Measurements from ENCODE around the gene MRPL24.

The MRPL24 gene

DNA sequence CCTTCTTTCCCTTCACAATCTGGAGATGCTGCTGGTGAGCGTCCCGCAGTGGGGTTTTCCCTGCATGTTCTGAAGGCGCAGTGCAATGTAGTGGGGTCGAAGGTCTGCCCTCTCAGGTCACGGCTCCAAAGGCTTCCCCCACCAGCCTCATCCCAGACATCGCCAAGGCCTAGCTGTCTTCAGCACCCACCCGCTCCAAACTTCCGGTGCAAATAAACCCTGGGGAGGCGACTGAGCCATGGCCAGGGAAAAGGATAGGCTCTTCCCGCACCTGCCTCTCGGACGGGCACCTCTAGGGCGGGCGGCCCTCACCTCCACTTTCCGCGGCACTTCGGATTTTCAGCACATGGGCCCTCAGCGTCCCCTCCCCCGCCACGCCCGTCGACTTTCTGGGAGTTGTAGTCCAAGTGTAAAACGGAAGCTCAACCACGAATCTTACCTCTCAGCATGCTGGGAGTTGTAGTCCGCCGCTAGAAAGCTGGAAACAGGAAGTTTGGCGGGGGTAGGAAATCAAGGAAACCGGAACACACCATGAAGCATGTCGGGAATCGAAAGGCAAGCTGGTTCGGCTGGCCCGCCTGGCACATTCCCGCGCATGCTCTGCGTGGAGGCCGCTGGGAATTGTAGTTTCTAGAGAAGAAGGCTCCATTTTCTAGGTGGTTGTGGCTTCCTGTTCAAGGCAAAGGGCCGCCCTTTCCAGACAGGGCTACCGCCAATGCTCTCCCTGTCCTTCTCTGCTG lies at the start of gene MRPL24:
Gene MRPL24 (minus strand): TSS at position 348 of the 740 bp plus-strand sequence. CDS start 2,384 bp downstream, outside the sequence.
- peak within 1 kb of the TSS; percentile 98 for H3K4me3 Mint-ChIP-seq
- H3K36me3 Mint-ChIP-seq (ENCODE audit: low read depth), result peaks cover 84% of the 10 kb centered on the region
- intact Hi-C loops (cut with micrococcal nuclease), result loop anchor here (1.0 kb wide), 3 partner anchors 10 to 26 kb away; partner anchors contain the start of genes HDGF, ISG20L2, METTL25B and PRCC
- peaks cover 51% of the 10 kb centered on the region for H3K4me1 Mint-ChIP-seq (ENCODE audit: low read depth)
- H3K9me3 Mint-ChIP-seq, result no peaks in the 10 kb centered on the region
- H3K27me3 Mint-ChIP-seq, result no peaks in the 10 kb centered on the region
- H3K27ac Mint-ChIP-seq, result peak within 1 kb of the TSS; percentile 92

DNA sequence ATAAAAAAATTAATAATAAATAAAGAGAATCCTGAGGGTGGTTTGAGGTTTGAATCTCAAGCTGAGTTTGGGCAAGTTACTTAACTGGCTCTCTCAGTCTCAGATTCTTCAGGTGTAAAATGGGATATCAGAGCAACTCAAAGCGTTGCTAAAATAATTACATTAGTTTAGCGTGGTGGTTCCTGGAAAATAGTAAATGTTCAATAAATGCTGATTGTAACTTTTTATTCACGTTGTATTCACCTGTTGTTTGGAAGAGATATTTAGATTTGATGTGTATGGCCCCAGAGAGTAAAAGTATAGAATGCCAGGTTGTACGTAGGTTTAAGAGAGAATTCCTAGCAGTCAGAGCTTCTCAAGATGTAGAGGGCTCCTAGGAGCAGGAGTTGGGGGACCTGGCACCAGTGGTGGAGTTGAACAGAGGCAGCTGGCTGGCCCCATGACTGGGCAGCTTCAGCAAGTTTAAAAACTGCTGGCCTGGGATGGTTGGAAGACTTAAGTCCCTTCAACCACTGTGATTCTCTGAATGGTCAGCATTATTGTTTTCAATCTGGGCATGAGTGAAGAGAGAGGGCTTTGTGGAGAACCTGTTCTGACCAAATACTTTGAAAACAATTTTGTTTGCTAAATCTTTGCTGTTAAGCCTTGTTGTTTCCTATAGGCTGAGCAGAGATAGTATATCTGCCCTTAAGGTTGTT lies 48.9 kb upstream of the MRPL24 start:
- Mint-ChIP-seq H3K36me3 (ENCODE audit: low read depth) (peaks cover 90% of the 10 kb centered on the region), H3K27ac (no peak overlapping the region), H3K9me3 (no peaks in the 10 kb centered on the region), H3K4me1 (ENCODE audit: low read depth) (peaks cover 20% of the 10 kb centered on the region), H3K4me3 (no peak overlapping the region), H3K27me3 (no peaks in the 10 kb centered on the region)
- intact Hi-C loops (cut with micrococcal nuclease), result no loop called here

- Mint-ChIP-seq H3K4me3 (no peak overlapping the region), H3K4me1 (ENCODE audit: low read depth) (peaks cover 20% of the 10 kb centered on the region), H3K36me3 (ENCODE audit: low read depth) (peaks cover 87% of the 10 kb centered on the region), H3K27ac (no peak overlapping the region), H3K9me3 (no peaks in the 10 kb centered on the region), H3K27me3 (no peaks in the 10 kb centered on the region)
- intact Hi-C loops (cut with micrococcal nuclease), result no loop called here
Measured at GRCh38 chr1:156788136-156788535, 47.2 kb upstream of the MRPL24 start.

- Mint-ChIP-seq H3K27me3 (no peaks in the 10 kb centered on the region), H3K27ac (no peak overlapping the region), H3K9me3 (no peaks in the 10 kb centered on the region), H3K4me1 (ENCODE audit: low read depth) (peaks cover 24% of the 10 kb centered on the region), H3K4me3 (no peak overlapping the region), H3K36me3 (ENCODE audit: low read depth) (peaks cover 87% of the 10 kb centered on the region)
- intact Hi-C loops (cut with micrococcal nuclease), result no loop called here
Measured at GRCh38 chr1:156786640-156787039, 45.8 kb upstream of the MRPL24 start.

DNA sequence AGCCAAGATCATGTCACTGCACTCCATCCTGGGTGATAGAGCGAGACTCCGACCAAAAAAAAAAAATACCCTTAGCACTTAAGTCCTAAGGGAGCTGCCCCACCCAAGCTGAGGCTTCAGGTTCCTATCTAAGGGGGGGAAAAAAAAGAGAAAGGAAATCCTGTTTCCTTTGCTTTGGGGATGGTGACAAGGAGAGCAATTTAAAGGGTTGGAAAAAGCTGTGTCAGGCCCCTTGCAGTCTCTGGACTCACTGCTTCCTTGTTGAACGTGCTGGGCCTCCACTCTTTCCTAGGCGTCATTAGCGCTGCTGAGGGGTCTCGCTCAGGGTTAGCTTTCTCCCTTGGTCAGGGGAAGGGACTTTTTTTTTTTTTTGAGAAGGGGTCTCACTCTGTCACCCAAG lies 44.6 kb upstream of the MRPL24 start:
- H3K4me1 Mint-ChIP-seq (ENCODE audit: low read depth), result peaks cover 29% of the 10 kb centered on the region
- intact Hi-C loops (cut with micrococcal nuclease), result no loop called here
- no peaks in the 10 kb centered on the region for H3K9me3 Mint-ChIP-seq
- H3K27me3 Mint-ChIP-seq, result no peaks in the 10 kb centered on the region
- H3K4me3 Mint-ChIP-seq, result no peak overlapping the region
- peaks cover 87% of the 10 kb centered on the region for H3K36me3 Mint-ChIP-seq (ENCODE audit: low read depth)
- no peak overlapping the region for H3K27ac Mint-ChIP-seq

- H3K4me1 Mint-ChIP-seq (ENCODE audit: low read depth), result peaks cover 26% of the 10 kb centered on the region
- intact Hi-C loops (cut with micrococcal nuclease), result no loop called here
- H3K27me3 Mint-ChIP-seq, result no peaks in the 10 kb centered on the region
- H3K36me3 Mint-ChIP-seq (ENCODE audit: low read depth), result peaks cover 63% of the 10 kb centered on the region
- no peak overlapping the region for H3K27ac Mint-ChIP-seq
- H3K4me3 Mint-ChIP-seq, result no peak overlapping the region
- no peaks in the 10 kb centered on the region for H3K9me3 Mint-ChIP-seq
Measured at GRCh38 chr1:156781585-156782186, 40.8 kb upstream of the MRPL24 start.

- peaks cover 31% of the 10 kb centered on the region for H3K4me1 Mint-ChIP-seq (ENCODE audit: low read depth)
- no peak overlapping the region for H3K4me3 Mint-ChIP-seq
- no peaks in the 10 kb centered on the region for H3K27me3 Mint-ChIP-seq
- H3K36me3 Mint-ChIP-seq (ENCODE audit: low read depth), result peaks cover 40% of the 10 kb centered on the region
- H3K9me3 Mint-ChIP-seq, result no peaks in the 10 kb centered on the region
- intact Hi-C loops (cut with micrococcal nuclease), result no loop called here
- H3K27ac Mint-ChIP-seq, result no peak overlapping the region
Measured at GRCh38 chr1:156777573-156777972, 36.7 kb upstream of the MRPL24 start.

DNA sequence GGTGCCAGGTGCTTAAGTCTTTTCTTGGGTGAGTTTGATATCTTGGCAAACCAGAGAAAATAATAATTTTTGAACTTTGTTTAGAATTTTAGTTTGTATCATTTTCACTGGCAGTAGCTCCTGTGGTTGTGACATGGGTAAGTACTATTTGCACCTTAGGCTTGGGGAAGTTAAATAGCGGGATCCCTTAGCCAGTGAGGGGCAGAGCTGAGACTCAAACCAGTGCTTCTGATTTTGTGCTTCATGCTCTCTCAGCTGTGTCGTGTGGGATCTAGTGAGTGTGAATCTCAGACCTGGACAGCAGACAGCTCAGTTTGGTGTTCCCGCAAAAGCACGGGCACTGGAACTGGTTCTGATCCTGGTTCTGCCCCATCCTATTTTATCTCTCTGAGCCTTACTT lies 36.1 kb upstream of the MRPL24 start:
- intact Hi-C loops (cut with micrococcal nuclease), result no loop called here
- Mint-ChIP-seq H3K4me3 (no peak overlapping the region), H3K27me3 (no peaks in the 10 kb centered on the region), H3K27ac (no peak overlapping the region), H3K9me3 (no peaks in the 10 kb centered on the region), H3K4me1 (ENCODE audit: low read depth) (peaks cover 35% of the 10 kb centered on the region), H3K36me3 (ENCODE audit: low read depth) (peaks cover 40% of the 10 kb centered on the region)

GRCh38 chr1:156775799-156776198 lies 34.9 kb upstream of the MRPL24 start:
- Mint-ChIP-seq H3K9me3 (no peaks in the 10 kb centered on the region), H3K4me3 (no peak overlapping the region), H3K36me3 (ENCODE audit: low read depth) (peaks cover 38% of the 10 kb centered on the region), H3K4me1 (ENCODE audit: low read depth) (peaks cover 35% of the 10 kb centered on the region), H3K27me3 (no peaks in the 10 kb centered on the region), H3K27ac (no peak overlapping the region)
- intact Hi-C loops (cut with micrococcal nuclease), result no loop called here

- intact Hi-C loops (cut with micrococcal nuclease), result no loop called here
- Mint-ChIP-seq H3K9me3 (no peaks in the 10 kb centered on the region), H3K4me3 (no peak overlapping the region), H3K4me1 (ENCODE audit: low read depth) (peaks cover 57% of the 10 kb centered on the region), H3K27me3 (no peaks in the 10 kb centered on the region), H3K36me3 (ENCODE audit: low read depth) (peaks cover 50% of the 10 kb centered on the region), H3K27ac (no peak overlapping the region)
Measured at GRCh38 chr1:156773607-156774006, 32.7 kb upstream of the MRPL24 start.

DNA sequence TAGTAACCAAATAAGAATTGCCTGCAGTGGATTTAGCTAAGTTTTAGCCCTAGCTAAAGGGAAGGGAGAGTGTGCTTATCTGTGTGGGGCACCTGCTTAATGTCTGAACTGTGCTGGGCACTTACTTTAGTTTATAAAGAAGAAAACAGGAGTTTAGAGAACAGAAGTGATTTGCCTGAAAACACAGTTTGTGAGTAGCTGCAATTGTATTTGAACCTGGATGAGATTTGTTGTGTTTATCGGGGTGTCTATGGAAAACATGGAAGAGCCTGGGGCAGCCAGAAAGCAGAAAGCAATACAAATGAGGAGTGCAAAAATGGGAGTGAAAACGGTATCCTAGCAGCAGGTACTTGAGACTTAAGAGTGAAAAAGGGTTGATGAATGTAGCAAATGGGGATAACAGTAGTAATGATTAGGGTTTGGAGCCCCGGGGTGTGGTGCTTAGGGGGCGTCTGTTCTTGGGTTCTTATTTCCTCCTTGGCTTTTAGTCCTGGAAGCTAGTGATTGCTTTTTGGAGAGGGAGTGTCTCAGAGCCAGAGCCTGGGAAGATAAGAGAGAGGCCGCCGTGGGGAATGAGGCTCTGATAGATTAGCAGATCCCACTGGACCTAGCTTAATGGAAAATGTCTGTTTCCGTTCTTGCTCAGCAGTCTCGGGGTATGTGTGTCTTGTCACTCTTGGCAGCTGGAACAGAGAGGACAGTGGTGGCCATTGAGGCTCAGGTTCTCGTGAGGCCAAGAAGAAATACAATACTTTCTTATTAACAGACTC lies 32.0 kb upstream of the MRPL24 start:
- H3K27ac Mint-ChIP-seq, result no peak overlapping the region
- H3K9me3 Mint-ChIP-seq, result no peaks in the 10 kb centered on the region
- H3K36me3 Mint-ChIP-seq (ENCODE audit: low read depth), result peaks cover 44% of the 10 kb centered on the region
- intact Hi-C loops (cut with micrococcal nuclease), result no loop called here
- peaks cover 60% of the 10 kb centered on the region for H3K4me1 Mint-ChIP-seq (ENCODE audit: low read depth)
- H3K27me3 Mint-ChIP-seq, result no peaks in the 10 kb centered on the region
- no peak overlapping the region for H3K4me3 Mint-ChIP-seq

GRCh38 chr1:156772222-156772621 lies 31.3 kb upstream of the MRPL24 start:
- H3K4me1 Mint-ChIP-seq (ENCODE audit: low read depth), result peaks cover 54% of the 10 kb centered on the region

DNA sequence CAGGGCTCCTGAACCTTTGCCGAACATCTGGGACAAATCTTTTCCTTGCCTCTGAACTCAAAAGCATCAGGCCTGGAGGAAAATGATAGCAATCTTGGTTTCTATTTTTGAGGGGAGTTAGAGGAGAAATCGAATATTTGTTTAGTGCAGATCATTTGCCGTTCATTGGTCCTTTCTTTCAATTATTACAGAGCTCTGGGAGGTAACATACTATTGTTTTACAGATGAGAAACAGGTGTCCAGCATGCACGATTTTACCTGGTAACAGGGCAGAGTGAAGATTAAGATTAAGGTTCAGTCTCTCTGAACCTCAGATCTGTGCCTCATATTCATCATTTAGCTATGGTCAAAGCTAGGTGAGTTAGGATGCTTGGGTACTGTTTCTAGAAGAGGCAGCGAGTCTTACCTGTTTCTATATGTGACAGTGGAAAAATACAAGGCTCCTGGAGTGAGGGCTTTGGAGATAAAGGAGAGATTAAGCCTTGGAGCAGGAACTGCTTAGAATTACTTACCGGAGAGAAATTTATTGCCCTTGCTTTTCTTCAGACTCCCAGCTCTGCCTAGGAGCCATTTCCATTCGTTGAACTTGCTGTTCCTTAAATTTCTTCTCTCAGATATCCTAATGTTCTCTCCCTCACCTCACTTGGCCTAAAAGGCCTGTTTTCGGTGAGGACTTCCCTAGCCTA lies 27.9 kb upstream of the MRPL24 start:
- H3K9me3 Mint-ChIP-seq, result no peaks in the 10 kb centered on the region
- peaks cover 61% of the 10 kb centered on the region for H3K4me1 Mint-ChIP-seq (ENCODE audit: low read depth)
- intact Hi-C loops (cut with micrococcal nuclease), result no loop called here
- no peaks in the 10 kb centered on the region for H3K27me3 Mint-ChIP-seq
- H3K4me3 Mint-ChIP-seq, result no peak overlapping the region
- peaks cover 38% of the 10 kb centered on the region for H3K36me3 Mint-ChIP-seq (ENCODE audit: low read depth)
- no peak overlapping the region for H3K27ac Mint-ChIP-seq

More at GRCh38 chr1:156772222-156772621, 31.3 kb upstream of the MRPL24 start:
- Mint-ChIP-seq H3K27me3 (no peaks in the 10 kb centered on the region), H3K36me3 (ENCODE audit: low read depth) (peaks cover 44% of the 10 kb centered on the region), H3K27ac (no peak overlapping the region), H3K9me3 (no peaks in the 10 kb centered on the region), H3K4me3 (no peak overlapping the region)
- intact Hi-C loops (cut with micrococcal nuclease), result no loop called here
